Measurements from ENCODE around the gene KRT77. TPM values are rescaled to one million over a fixed set of nuclear protein-coding genes. Genes with fewer than 3 reads are reported as not detected.
"Not testable (repeated sequence)": the region's sequence is repeated elsewhere in the genome, so short reads cannot be mapped to it uniquely, and the experiment has no call there.

The KRT77 gene
- total RNA-seq, 4 donors from 2014 or later, result 122 to 659 (median 243) TPM

DNA sequence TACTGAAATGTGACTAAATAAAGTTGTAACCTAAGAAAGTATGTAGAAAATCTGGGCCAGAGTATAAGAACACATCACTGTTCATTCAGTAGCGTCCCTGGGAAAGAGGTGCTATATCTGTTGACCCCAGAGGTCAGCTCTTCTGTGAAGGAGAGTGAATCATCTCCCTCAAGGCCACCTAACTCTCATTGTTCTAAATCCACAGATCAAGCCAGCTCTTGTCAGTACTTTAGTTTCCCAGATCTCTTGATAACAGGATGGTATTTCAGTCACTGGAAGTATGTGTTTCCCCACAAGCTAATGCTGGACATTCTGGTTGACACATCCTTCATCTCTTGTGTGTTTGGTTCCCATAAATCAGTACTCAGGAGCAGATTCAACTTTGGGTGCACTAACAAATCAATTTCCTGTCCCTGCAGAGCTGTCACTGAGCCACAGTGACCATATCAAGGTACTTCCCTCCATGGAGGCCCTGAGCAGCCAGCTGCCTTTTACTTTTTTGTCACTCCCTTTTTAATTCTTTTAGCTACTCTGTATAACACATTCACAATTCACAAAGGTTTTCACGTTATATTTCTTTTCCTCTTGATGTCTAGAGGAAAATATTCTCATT lies 30.9 kb downstream of the KRT77 start:
- intact Hi-C loops (cut with DNase I; ENCODE audit: low total_unique reads), result no loop called here
- DNase-seq (ENCODE audit: low spot score in 2 of 2), result no peak
- no peak overlapping the region for H3K4me3 ChIP-seq (ENCODE audit: low read depth, poor library complexity, severe bottlenecking)
- TF ChIP-seq, protein P1, sequence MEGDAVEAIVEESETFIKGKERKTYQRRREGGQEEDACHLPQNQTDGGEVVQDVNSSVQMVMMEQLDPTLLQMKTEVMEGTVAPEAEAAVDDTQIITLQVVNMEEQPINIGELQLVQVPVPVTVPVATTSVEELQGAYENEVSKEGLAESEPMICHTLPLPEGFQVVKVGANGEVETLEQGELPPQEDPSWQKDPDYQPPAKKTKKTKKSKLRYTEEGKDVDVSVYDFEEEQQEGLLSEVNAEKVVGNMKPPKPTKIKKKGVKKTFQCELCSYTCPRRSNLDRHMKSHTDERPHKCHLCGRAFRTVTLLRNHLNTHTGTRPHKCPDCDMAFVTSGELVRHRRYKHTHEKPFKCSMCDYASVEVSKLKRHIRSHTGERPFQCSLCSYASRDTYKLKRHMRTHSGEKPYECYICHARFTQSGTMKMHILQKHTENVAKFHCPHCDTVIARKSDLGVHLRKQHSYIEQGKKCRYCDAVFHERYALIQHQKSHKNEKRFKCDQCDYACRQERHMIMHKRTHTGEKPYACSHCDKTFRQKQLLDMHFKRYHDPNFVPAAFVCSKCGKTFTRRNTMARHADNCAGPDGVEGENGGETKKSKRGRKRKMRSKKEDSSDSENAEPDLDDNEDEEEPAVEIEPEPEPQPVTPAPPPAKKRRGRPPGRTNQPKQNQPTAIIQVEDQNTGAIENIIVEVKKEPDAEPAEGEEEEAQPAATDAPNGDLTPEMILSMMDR (IDR thresholded peaks at IDR 0.05), result no peak
- TF ChIP-seq POLR2A (IDR thresholded peaks at IDR 0.05), result no peak
- WGBS, 2 donors, result 52 to 58% methylated on average over 2 of the region's 2 CpGs

DNA sequence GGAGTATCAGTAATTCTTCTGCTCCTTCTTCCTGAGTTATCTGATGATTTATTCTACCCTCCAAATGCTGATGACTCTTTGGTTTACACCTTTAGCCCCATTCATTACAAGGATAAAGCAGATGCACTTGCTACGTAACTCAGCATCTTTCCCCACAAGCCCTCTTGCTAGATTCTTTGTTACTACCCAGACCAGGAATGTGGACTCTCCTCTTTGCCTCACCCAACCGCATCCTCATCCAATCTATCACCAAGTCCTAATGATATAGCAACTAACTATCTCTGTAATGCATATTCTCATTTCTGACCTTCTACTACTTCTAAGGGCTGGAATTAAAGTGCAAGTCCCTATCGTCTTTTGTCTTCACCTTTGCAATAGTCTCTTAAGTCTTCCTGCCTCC lies 32.4 kb downstream of the KRT77 start:
- intact Hi-C loops (cut with DNase I; ENCODE audit: low total_unique reads), result no loop called here
- no peak for TF ChIP-seq POLR2A (IDR thresholded peaks at IDR 0.05)
- TF ChIP-seq, protein P1 (IDR thresholded peaks at IDR 0.05), result no peak
- WGBS, 2 donors, result 88 to 93% methylated on average over 3 of the region's 3 CpGs
- H3K4me3 ChIP-seq (ENCODE audit: low read depth, poor library complexity, severe bottlenecking), result no peak overlapping the region
- no peak for DNase-seq (ENCODE audit: low spot score in 2 of 2)

DNA sequence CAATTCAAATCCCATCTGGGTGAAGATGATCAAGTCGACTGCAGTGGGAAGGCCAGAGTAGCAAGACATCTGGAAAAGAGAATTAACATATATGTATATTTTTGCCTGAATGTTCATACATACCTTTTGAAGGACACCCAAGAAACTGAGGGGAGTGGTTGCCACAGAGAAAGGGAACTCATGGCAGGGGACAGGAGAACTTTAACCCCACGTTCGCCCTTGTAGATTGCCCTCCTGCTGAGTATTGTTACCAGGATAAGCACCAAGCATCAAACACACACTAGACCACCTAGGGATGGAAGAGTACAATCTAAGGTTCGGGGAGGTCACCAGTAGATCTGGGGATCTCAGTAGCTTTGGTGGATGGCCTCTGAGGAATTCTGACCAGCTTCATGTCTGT lies 32.8 kb downstream of the KRT77 start:
- intact Hi-C loops (cut with DNase I; ENCODE audit: low total_unique reads), result no loop called here
- TF ChIP-seq, protein P1 (IDR thresholded peaks at IDR 0.05), result no peak
- TF ChIP-seq POLR2A (IDR thresholded peaks at IDR 0.05), result no peak
- DNase-seq (ENCODE audit: low spot score in 2 of 2), result no peak
- no peak overlapping the region for H3K4me3 ChIP-seq (ENCODE audit: low read depth, poor library complexity, severe bottlenecking)
- 89 to 91% methylated on average over 4 of the region's 4 CpGs for WGBS, 2 donors

DNA sequence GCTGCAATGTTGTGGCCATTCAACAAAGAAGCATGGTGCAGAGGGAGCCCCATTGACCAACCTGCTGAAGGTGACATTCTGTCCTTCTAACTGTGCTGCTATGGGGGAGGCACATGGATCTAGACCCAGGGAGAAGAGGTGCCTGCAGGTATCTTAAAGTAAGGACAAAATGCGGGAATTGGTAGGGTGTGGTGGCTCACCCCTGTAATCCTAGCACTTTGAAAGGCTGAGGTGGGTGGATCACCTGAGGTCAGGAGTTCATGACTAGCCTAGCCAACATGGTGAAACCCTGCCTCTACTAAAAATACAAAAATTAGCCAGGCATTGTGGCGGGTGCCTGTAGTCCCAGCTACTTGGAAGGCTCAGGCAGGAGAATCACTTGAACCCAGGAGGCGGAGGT lies 33.4 kb downstream of the KRT77 start:
- intact Hi-C loops (cut with DNase I; ENCODE audit: low total_unique reads); H3K4me3 ChIP-seq (ENCODE audit: low read depth, poor library complexity, severe bottlenecking); DNase-seq (ENCODE audit: low spot score in 2 of 2): not testable (repeated sequence)
- WGBS, 2 donors, result 85 to 96% methylated on average over 3 of the region's 3 CpGs

DNA sequence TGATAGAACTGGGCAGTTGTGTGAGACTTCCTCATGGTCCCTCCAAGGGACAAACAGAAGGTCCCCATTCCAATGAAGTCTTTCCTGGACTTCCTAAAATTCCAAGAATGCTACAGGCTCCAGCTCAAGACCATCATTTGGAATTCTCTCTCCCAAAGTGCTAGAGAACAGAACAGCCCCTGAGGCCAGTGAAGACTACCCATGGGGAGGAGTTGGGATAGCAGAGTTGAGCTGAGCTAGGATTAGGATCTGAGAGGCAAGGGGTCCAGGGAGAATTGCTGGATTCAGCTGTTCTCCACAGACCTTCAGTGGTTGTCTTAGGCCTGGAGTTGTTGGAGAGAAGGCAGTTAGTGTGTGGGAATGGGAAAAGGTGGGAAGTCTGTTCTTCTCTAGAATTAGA lies 33.9 kb downstream of the KRT77 start:
- TF ChIP-seq, protein P1 (IDR thresholded peaks at IDR 0.05), result no peak
- no peak for TF ChIP-seq POLR2A (IDR thresholded peaks at IDR 0.05)
- intact Hi-C loops (cut with DNase I; ENCODE audit: low total_unique reads), result no loop called here
- H3K4me3 ChIP-seq (ENCODE audit: low read depth, poor library complexity, severe bottlenecking), result no peak overlapping the region
- DNase-seq (ENCODE audit: low spot score in 2 of 2), result no peak

DNA sequence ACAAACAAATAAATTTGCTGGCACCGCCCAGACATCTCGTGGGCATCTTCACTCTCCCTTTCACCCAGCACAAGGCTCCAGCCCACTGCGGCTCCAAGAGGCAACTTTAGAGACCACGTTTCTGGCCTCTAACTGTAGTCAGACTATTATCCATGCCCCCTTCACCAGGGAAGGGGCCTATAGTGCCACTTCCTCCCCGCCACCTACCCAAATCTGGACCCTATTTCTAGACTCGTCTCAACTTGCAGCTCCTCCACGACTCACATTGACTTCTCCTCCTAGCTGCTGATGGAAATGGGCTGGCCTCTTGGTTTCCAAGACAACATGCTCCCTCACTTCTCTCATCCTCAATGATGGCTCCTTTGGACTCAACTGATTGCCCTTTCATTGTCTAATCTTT lies 35.4 kb downstream of the KRT77 start:
- 61 to 65% methylated on average over 7 of the region's 7 CpGs for WGBS, 2 donors
- intact Hi-C loops (cut with DNase I; ENCODE audit: low total_unique reads), result no loop called here
- no peak for DNase-seq (ENCODE audit: low spot score in 2 of 2)
- no peak overlapping the region for H3K4me3 ChIP-seq (ENCODE audit: low read depth, poor library complexity, severe bottlenecking)
- no peak for TF ChIP-seq POLR2A (IDR thresholded peaks at IDR 0.05)
- TF ChIP-seq, protein P1 (IDR thresholded peaks at IDR 0.05), result no peak

Measured in lower leg skin (tissue), 4 donors.